RWPE2 (cell line): ENCODE data around the gene APPBP2.

Source experiments
- ATAC-seq: fragments of 200-7000 bp; cut with Tn5 transposase; 3 replicates; pipeline ENCODE4 v1.9.1; 2021; ENCODE audit warnings: low read depth
- DNase-seq: peaks from one replicate; pipeline ENCODE4 v3.0.0-alpha.2; 2020; ENCODE audit warnings: low spot score
- H3K27ac ChIP-seq: fragments of 450-650 bp; 2 replicates; pipeline ENCODE4 v1.5.1; 2017; ENCODE audit warnings: mild to moderate bottlenecking; ENCODE audit not compliant: poor library complexity, severe bottlenecking
- H3K27me3 ChIP-seq: fragments of 250-450 bp; sonication (Bioruptor Pico); 2 replicates; pipeline ENCODE4 v1.5.1; 2021; ENCODE audit warnings: mild to moderate bottlenecking, moderate library complexity; ENCODE audit not compliant: insufficient read depth, poor library complexity, severe bottlenecking
- H3K36me3 ChIP-seq: fragments of 250-450 bp; sonication (Bioruptor Pico); 2 replicates; pipeline ENCODE4 v1.5.1; 2020; ENCODE audit warnings: low read depth, mild to moderate bottlenecking, moderate library complexity
- H3K4me1 ChIP-seq: fragments of 250-450 bp; sonication (Bioruptor Pico); 2 replicates; pipeline ENCODE4 v1.5.1; 2021; ENCODE audit warnings: mild to moderate bottlenecking, moderate library complexity; ENCODE audit not compliant: insufficient read depth, poor library complexity, severe bottlenecking
- H3K4me3 ChIP-seq: fragments of 250-450 bp; sonication (Bioruptor Pico); 2 replicates; pipeline ENCODE4 v1.5.1; 2021; ENCODE audit warnings: mild to moderate bottlenecking, moderate library complexity; ENCODE audit not compliant: severe bottlenecking
- H3K9me3 ChIP-seq: fragments of 250-450 bp; sonication (Bioruptor Pico); 2 replicates; pipeline ENCODE4 v1.5.1; 2021; ENCODE audit warnings: mild to moderate bottlenecking, moderate library complexity; ENCODE audit not compliant: severe bottlenecking
- TF ChIP-seq, protein P1 (sequence below): fragments of 450-650 bp; IDR thresholded peaks from one replicate; pipeline ENCODE4 v1.5.1; 2017; ENCODE audit warnings: mild to moderate bottlenecking, moderate library complexity; ENCODE audit not compliant: poor library complexity, severe bottlenecking

Gene APPBP2

DNA sequence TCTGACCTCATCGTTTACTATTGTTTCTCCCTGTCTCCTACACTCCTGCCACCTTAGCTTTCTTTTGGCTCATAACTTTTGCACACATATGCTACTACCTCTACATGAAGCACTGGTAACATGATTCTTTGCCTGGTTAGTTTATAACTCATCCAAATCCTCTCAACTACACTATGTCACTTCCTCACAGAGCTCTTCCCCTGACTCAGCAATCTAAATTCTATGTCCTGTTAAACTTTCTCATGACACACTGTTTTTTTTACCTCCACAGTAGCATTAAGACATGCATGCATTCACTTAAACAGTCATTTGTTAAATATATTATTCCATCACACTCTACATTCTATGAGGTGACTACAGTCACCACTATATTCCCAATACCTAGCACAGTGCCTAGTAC lies 19.7 kb downstream of the APPBP2 start:
- no peak for DNase-seq
- no peak overlapping the region for H3K4me3 ChIP-seq
- no peaks in the 10 kb centered on the region for H3K27me3 ChIP-seq
- peak overlapping the region; percentile 2 for H3K27ac ChIP-seq
- TF ChIP-seq, protein P1, sequence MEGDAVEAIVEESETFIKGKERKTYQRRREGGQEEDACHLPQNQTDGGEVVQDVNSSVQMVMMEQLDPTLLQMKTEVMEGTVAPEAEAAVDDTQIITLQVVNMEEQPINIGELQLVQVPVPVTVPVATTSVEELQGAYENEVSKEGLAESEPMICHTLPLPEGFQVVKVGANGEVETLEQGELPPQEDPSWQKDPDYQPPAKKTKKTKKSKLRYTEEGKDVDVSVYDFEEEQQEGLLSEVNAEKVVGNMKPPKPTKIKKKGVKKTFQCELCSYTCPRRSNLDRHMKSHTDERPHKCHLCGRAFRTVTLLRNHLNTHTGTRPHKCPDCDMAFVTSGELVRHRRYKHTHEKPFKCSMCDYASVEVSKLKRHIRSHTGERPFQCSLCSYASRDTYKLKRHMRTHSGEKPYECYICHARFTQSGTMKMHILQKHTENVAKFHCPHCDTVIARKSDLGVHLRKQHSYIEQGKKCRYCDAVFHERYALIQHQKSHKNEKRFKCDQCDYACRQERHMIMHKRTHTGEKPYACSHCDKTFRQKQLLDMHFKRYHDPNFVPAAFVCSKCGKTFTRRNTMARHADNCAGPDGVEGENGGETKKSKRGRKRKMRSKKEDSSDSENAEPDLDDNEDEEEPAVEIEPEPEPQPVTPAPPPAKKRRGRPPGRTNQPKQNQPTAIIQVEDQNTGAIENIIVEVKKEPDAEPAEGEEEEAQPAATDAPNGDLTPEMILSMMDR = no peak
- peaks cover 9% of the 10 kb centered on the region for H3K4me1 ChIP-seq
- H3K9me3 ChIP-seq = no peaks in the 10 kb centered on the region
- peak; percentile 80 for ATAC-seq
- peaks cover 21% of the 10 kb centered on the region for H3K36me3 ChIP-seq

- H3K27ac ChIP-seq = no peak overlapping the region
- DNase-seq = no peak
- no peaks in the 10 kb centered on the region for H3K9me3 ChIP-seq
- TF ChIP-seq, protein P1 = no peak
- peaks cover 9% of the 10 kb centered on the region for H3K4me1 ChIP-seq
- no peak for ATAC-seq
- H3K27me3 ChIP-seq = no peaks in the 10 kb centered on the region
- H3K36me3 ChIP-seq = peaks cover 39% of the 10 kb centered on the region
- no peak overlapping the region for H3K4me3 ChIP-seq
These were observed 23.9 kb downstream of the APPBP2 start for GRCh38 chr17:60502145-60502544.

GRCh38 chr17:60501589-60501988 lies 24.5 kb downstream of the APPBP2 start:
- DNase-seq (no peak), ATAC-seq (no peak)
- H3K4me1 ChIP-seq = peaks cover 8% of the 10 kb centered on the region
- no peaks in the 10 kb centered on the region for H3K9me3 ChIP-seq
- no peak overlapping the region for H3K27ac ChIP-seq
- TF ChIP-seq, protein P1 = no peak
- no peak overlapping the region for H3K4me3 ChIP-seq
- no peaks in the 10 kb centered on the region for H3K27me3 ChIP-seq
- H3K36me3 ChIP-seq = peaks cover 44% of the 10 kb centered on the region

DNA sequence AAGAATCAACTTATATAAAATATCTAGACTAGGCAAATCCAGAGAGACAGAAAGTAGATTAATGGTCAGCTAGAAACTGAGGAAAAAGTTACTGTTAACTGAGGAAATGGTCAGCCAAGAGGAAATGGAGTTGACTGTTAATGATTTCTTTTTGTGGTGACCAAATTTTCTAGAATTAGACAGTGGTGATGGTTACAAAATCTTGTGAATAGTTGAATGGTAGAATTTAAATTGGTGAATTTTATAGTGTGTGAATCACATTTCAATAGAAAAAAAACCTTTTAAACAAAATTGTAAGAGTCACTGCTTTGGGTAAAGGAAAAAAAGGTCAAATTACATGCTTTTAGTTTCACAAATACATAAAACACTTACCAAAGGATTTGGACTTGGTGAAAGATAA lies 30.0 kb downstream of the APPBP2 start:
- Histone ChIP-seq H3K4me3 (no peak overlapping the region), H3K27me3 (no peaks in the 10 kb centered on the region), H3K9me3 (peaks cover 16% of the 10 kb centered on the region), H3K4me1 (no peaks in the 10 kb centered on the region), H3K36me3 (peaks cover 84% of the 10 kb centered on the region), H3K27ac (no peak overlapping the region)
- DNase-seq (no peak), ATAC-seq (no peak)
- TF ChIP-seq, protein P1 = no peak

- Histone ChIP-seq H3K4me3 (no peak overlapping the region), H3K36me3 (peaks cover 83% of the 10 kb centered on the region), H3K9me3 (peaks cover 16% of the 10 kb centered on the region), H3K27ac (no peak overlapping the region), H3K27me3 (no peaks in the 10 kb centered on the region), H3K4me1 (no peaks in the 10 kb centered on the region)
- DNase-seq (no peak), ATAC-seq (no peak)
- TF ChIP-seq, protein P1 = no peak
These were observed 30.8 kb downstream of the APPBP2 start for GRCh38 chr17:60495260-60495659.
